ENCODE data around the gene FBP2. TPM values are rescaled to one million over a fixed set of nuclear protein-coding genes. Genes with fewer than 3 reads are reported as not detected.

FBP2 gene
- total and polyA plus RNA-seq, 4 donors: 0.02 to 0.88 TPM; not detected in 2

DNA sequence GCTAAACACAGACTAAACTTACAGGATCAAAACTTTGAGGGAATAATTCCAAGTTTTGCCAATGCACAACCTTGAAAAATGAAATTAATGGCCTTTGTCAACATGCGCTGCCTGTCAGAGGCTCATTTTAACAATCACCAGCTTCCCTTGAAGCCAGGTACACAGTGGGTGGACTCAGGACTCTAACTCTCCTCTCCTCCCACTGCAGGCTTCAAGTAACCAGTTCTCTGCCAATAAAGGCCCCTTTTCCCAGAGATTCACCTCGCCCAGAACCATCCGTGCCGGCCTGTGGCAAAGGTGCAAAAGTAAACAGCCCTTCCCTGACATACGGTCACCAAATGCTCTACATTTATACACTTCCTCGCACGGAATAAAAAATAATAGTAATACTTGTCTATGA, 18.4 kb upstream of the FBP2 start:
- Histone ChIP-seq H3K9me3 (ENCODE audit: control insufficient read depth in 4 of 4, insufficient read depth in 3 of 4, low read length in 3 of 4) (no peaks in the 10 kb centered on the region), H3K4me3 (no peak overlapping the region), H3K27me3 (ENCODE audit: control insufficient read depth in 3 of 3, insufficient read depth in 3 of 3, low read length in 2 of 3) (no peaks in the 10 kb centered on the region), H3K36me3 (ENCODE audit: control insufficient read depth in 4 of 4, insufficient read depth in 4 of 4, low read length in 4 of 4) (peaks cover 0 to 7% (median 0%) of the 10 kb centered on the region in 4 donors), H3K4me1 (ENCODE audit: control insufficient read depth in 5 of 5, insufficient read depth in 5 of 5, low read length in 5 of 5) (peaks cover 0 to 36% (median 12%) of the 10 kb centered on the region in 5 donors), H3K9ac (ENCODE audit: insufficient read depth in 1 of 2, low read length in 2 of 2) (no peak overlapping the region), H3K27ac (ENCODE audit: low read depth in 1 of 2, low read length in 1 of 2) (no peak overlapping the region)
- DNase-seq (no peak), ATAC-seq (ENCODE audit: insufficient read depth, low FRiP score) (no peak)
- TF ChIP-seq CTCF (IDR thresholded peaks at IDR 0.05; ENCODE audit: control extremely low read depth, extremely low read depth): no peak
- WGBS, 2 donors: 80 to 90% methylated on average over 7 of the region's 7 CpGs

DNA sequence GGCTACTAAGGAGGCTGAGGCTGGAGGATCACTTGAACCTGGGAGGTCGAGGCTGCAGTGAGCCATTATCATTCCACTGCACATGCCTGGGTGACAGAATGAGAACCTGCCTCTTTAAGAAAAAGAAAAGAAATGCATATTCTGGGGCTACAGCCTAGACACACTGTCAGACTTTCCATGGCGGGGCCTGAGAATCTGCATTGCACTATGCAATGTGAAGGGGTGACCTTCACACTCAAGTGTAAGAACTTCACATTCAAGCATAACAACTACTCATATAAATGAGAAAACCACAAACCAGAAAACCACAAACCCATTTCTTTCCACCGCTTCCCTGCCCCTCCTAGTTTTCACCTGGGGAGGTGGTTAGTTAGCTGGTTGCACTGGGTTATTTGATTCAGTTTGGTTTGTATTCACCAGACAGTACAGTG, 18.0 kb upstream of the FBP2 start:
- no peak overlapping the region for H3K4me3 ChIP-seq

DNA sequence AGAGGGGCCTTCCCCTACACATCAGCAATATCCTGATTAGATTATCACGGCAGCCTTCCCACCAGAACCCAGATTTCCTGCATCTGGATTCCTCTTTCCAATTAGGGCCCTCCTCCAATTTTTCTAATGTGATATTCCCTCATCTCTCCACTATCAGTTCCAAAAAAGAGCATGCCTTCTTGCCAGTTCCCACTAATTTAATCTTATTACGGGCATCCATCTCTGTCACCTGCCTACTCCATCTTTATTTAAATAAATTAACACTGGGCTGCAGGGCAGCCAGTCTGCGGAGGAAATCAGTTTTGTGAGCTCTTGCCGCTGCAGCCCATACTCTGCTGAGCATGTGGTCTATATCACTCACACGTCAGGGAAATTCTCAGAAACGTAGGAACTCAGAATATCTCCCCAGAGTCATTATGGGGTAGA, 16.6 kb upstream of the FBP2 start:
- peak; percentile 89 to 99 (median 99) for DNase-seq
- 73 to 75% methylated on average over 6 of the region's 6 CpGs for WGBS, 2 donors
- Histone ChIP-seq H3K27me3 (ENCODE audit: control insufficient read depth in 3 of 3, insufficient read depth in 3 of 3, low read length in 2 of 3) (no peaks in the 10 kb centered on the region), H3K9me3 (ENCODE audit: control insufficient read depth in 4 of 4, insufficient read depth in 3 of 4, low read length in 3 of 4) (no peaks in the 10 kb centered on the region), H3K27ac (ENCODE audit: low read depth in 1 of 2, low read length in 1 of 2) (no peak overlapping the region), H3K36me3 (ENCODE audit: control insufficient read depth in 4 of 4, insufficient read depth in 4 of 4, low read length in 4 of 4) (peaks cover 0 to 10% (median 0%) of the 10 kb centered on the region in 4 donors), H3K4me1 (ENCODE audit: control insufficient read depth in 5 of 5, insufficient read depth in 5 of 5, low read length in 5 of 5) (peaks cover 0 to 39% (median 12%) of the 10 kb centered on the region in 5 donors), H3K9ac (ENCODE audit: insufficient read depth in 1 of 2, low read length in 2 of 2) (no peak overlapping the region), H3K4me3 (no peak overlapping the region)
- no peak for ATAC-seq (ENCODE audit: insufficient read depth, low FRiP score)
- TF ChIP-seq CTCF (IDR thresholded peaks at IDR 0.05; ENCODE audit: control extremely low read depth, extremely low read depth): no peak

More for the DNA sequence above, 18.0 kb upstream of the FBP2 start:
- ATAC-seq (ENCODE audit: insufficient read depth, low FRiP score): no peak
- H3K4me1 ChIP-seq (ENCODE audit: control insufficient read depth in 5 of 5, insufficient read depth in 5 of 5, low read length in 5 of 5): peaks cover 0 to 39% (median 12%) of the 10 kb centered on the region in 5 donors
- H3K27me3 ChIP-seq (ENCODE audit: control insufficient read depth in 3 of 3, insufficient read depth in 3 of 3, low read length in 2 of 3): no peaks in the 10 kb centered on the region
- no peaks in the 10 kb centered on the region for H3K9me3 ChIP-seq (ENCODE audit: control insufficient read depth in 4 of 4, insufficient read depth in 3 of 4, low read length in 3 of 4)
- no peak for TF ChIP-seq CTCF (IDR thresholded peaks at IDR 0.05; ENCODE audit: control extremely low read depth, extremely low read depth)
- no peak for DNase-seq
- H3K9ac ChIP-seq (ENCODE audit: insufficient read depth in 1 of 2, low read length in 2 of 2): no peak overlapping the region
- peaks cover 0 to 10% (median 0%) of the 10 kb centered on the region in 4 donors for H3K36me3 ChIP-seq (ENCODE audit: control insufficient read depth in 4 of 4, insufficient read depth in 4 of 4, low read length in 4 of 4)
- H3K27ac ChIP-seq (ENCODE audit: low read depth in 1 of 2, low read length in 1 of 2): no peak overlapping the region
- 73 to 80% methylated on average over 3 of the region's 3 CpGs for WGBS, 2 donors

DNA sequence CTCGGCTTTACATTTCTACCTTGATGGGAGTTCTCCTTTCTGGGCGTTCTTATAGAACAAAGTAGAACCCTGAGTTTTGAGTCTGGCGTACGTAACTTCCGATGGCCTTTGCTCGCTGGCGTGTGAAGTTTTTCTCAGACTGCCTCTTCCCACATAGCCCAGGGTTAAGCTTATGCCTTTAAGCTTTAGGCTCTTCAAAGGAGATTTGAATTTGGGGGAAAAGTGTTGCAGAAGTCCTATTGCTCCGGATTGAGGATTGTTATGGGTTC, 13.7 kb upstream of the FBP2 start:
- peaks cover 0 to 8% (median 0%) of the 10 kb centered on the region in 4 donors for H3K36me3 ChIP-seq (ENCODE audit: control insufficient read depth in 4 of 4, insufficient read depth in 4 of 4, low read length in 4 of 4)
- peak overlapping the region in 1 of 2 donors; percentile 2 for H3K9ac ChIP-seq (ENCODE audit: insufficient read depth in 1 of 2, low read length in 2 of 2)
- no peak for ATAC-seq (ENCODE audit: insufficient read depth, low FRiP score)
- no peak for DNase-seq
- H3K27ac ChIP-seq (ENCODE audit: low read depth in 1 of 2, low read length in 1 of 2): no peak overlapping the region
- no peaks in the 10 kb centered on the region for H3K9me3 ChIP-seq (ENCODE audit: control insufficient read depth in 4 of 4, insufficient read depth in 3 of 4, low read length in 3 of 4)
- H3K4me3 ChIP-seq: no peak overlapping the region
- H3K4me1 ChIP-seq (ENCODE audit: control insufficient read depth in 5 of 5, insufficient read depth in 5 of 5, low read length in 5 of 5): peaks cover 0 to 47% (median 12%) of the 10 kb centered on the region in 5 donors
- H3K27me3 ChIP-seq (ENCODE audit: control insufficient read depth in 3 of 3, insufficient read depth in 3 of 3, low read length in 2 of 3): no peaks in the 10 kb centered on the region
- WGBS, 2 donors: 95 to 100% methylated on average over 8 of the region's 8 CpGs
- no peak for TF ChIP-seq CTCF (IDR thresholded peaks at IDR 0.05; ENCODE audit: control extremely low read depth, extremely low read depth)
